ENCODE data around the gene OXLD1.

- TF ChIP-seq CTCF (IDR thresholded peaks at IDR 0.05) (no peak), EZH2 (IDR thresholded peaks at IDR 0.05; ENCODE audit: borderline replicate concordance, insufficient read depth, low read depth, low read length, poor library complexity, severe bottlenecking) (no peak)
Measured at GRCh38 chr17:81684442-81684911, 18.1 kb upstream of the OXLD1 start.

Data from B cell (primary cell).